ENCODE measurements around the gene UBC. TPM values are rescaled to one million over a fixed set of nuclear protein-coding genes. Genes with fewer than 3 reads are reported as not detected.

Gene UBC
- total RNA-seq, 1 experiment from 2014 or later, result 523 TPM

- Histone ChIP-seq H3K79me1 (ENCODE audit: insufficient read depth, low read depth, low read length, poor library complexity, severe bottlenecking) (no peaks in the 10 kb centered on the region), H3K56ac (ENCODE audit: insufficient read length, low read depth, low read length) (no peak overlapping the region), H3K18ac (ENCODE audit: insufficient read length, low read depth, low read length) (no peak overlapping the region), H3K14ac (ENCODE audit: insufficient read depth, low read length) (no peak overlapping the region), H3K79me2 (ENCODE audit: insufficient read depth, low read length) (no peaks in the 10 kb centered on the region), H4K8ac (replicated peaks; ENCODE audit: insufficient read length, low read depth, low read length) (no peak overlapping the region), H3K23ac (ENCODE audit: insufficient read length, low read depth, low read length) (no peak overlapping the region), H3K4me2 (ENCODE audit: insufficient read depth, insufficient read length, low read length) (no peak overlapping the region), H2BK120ac (ENCODE audit: low read depth, low read length, poor library complexity, severe bottlenecking) (no peak overlapping the region), H2BK15ac (ENCODE audit: low read depth, low read length) (no peak overlapping the region), H2BK12ac (ENCODE audit: insufficient read length, low read depth, low read length) (no peak overlapping the region), H3T11ph (ENCODE audit: low read length) (no peak overlapping the region), H2AK5ac (ENCODE audit: insufficient read length, low read length) (no peak overlapping the region), H3K4me1 (ENCODE audit: insufficient read depth, low read length) (no peaks in the 10 kb centered on the region), H3K9me3 (ENCODE audit: control insufficient read depth, low read depth, low read length) (no peaks in the 10 kb centered on the region), H3K9ac (ENCODE audit: extremely low read depth, insufficient read length, low read length) (no peak overlapping the region), H2AFZ (ENCODE audit: low read length) (no peak overlapping the region), H2BK20ac (ENCODE audit: low read depth, low read length, poor library complexity, severe bottlenecking) (no peak overlapping the region), H3K27me3 (ENCODE audit: insufficient read depth, low read length) (no peaks in the 10 kb centered on the region), H3K23me2 (ENCODE audit: insufficient read length, low read depth, low read length, poor library complexity, severe bottlenecking) (no peaks in the 10 kb centered on the region), H4K5ac (ENCODE audit: insufficient read length, low read depth, low read length) (no peak overlapping the region), H2BK5ac (ENCODE audit: insufficient read length, low read length) (no peak overlapping the region), H3K4ac (ENCODE audit: low read depth, low read length) (no peak overlapping the region), H3K27ac (ENCODE audit: insufficient read length, low read depth, low read length) (no peak overlapping the region), H4K20me1 (ENCODE audit: control insufficient read depth, insufficient read depth, insufficient read length) (no peaks in the 10 kb centered on the region), H4K91ac (ENCODE audit: insufficient read length, low read depth, low read length) (no peak overlapping the region)
- no peak overlapping the region for H3K4me3 Mint-ChIP-seq
- H3K36me3 Mint-ChIP-seq (ENCODE audit: insufficient read depth in 1 of 3, low read depth in 3 of 3), result no peaks in the 10 kb centered on the region
- DNase-seq, result no peak
- H3K4me1 Mint-ChIP-seq, result peaks cover 0 to 3% of the 10 kb centered on the region in 2 experiments; a peak in 1 of 4 replicates
- H3K27me3 Mint-ChIP-seq (ENCODE audit: low read depth), result peaks cover 3% of the 10 kb centered on the region
- no peak for TF ChIP-seq CTCF (conservative IDR thresholded peaks at IDR 0.05)
- H3K9me3 Mint-ChIP-seq, result no peaks in the 10 kb centered on the region
- H3K27ac Mint-ChIP-seq, result peak overlapping the region in 1 of 3 experiments; percentile 30; a peak in 1 of 7 replicates
- no CpG with 5 or more reads among the region's 3 CpGs for WGBS (ENCODE audit: extremely low coverage, insufficient read length, low lambda C conversion rate)
Observed at GRCh38 chr12:124877423-124877822, 37.0 kb downstream of the UBC start.

All from H9 (cell line).